ENCODE results near the gene INO80D.

- TF ChIP-seq GTF2F1 (IDR thresholded peaks at IDR 0.05; ENCODE audit: borderline replicate concordance, low read depth, low read length) (no peak), CREB1 (IDR thresholded peaks at IDR 0.05) (no peak), CTCF (IDR thresholded peaks at IDR 0.05; ENCODE audit: control extremely low read depth in 1 of 3, insufficient read depth in 1 of 3, low read depth in 1 of 3, low read length in 3 of 3) (no peak), MAFK (IDR thresholded peaks at IDR 0.05; ENCODE audit: low read depth, low read length) (no peak), TEAD4 (IDR thresholded peaks at IDR 0.05; ENCODE audit: low read depth, low read length) (no peak), CBX8 (IDR thresholded peaks at IDR 0.05; ENCODE audit: borderline replicate concordance, low read depth, low read length) (no peak), POLR2AphosphoS5 (IDR thresholded peaks at IDR 0.05; ENCODE audit: low read depth, low read length) (no peak), TAF1 (IDR thresholded peaks at IDR 0.05; ENCODE audit: low read depth, low read length) (no peak), SRF (IDR thresholded peaks at IDR 0.05; ENCODE audit: low read depth, low read length) (no peak), TBP (IDR thresholded peaks at IDR 0.05; ENCODE audit: low read depth, low read length) (no peak), RBBP5 (IDR thresholded peaks at IDR 0.05; ENCODE audit: borderline replicate concordance, low read depth, low read length) (no peak), POLR2A (IDR thresholded peaks at IDR 0.05; ENCODE audit: control extremely low read depth in 1 of 2, low read depth in 2 of 2, low read length in 2 of 2) (no peak)
Observed at GRCh38 chr2:205954707-205955106, 131.3 kb downstream of the INO80D start.

Data from H1 (cell line).